Fibroblast of skin of left quadriceps (primary cell): ENCODE measurements around the gene VCAN.
A peak's percentile ranks its signal among the peaks of the same experiment; 100 is the strongest.

Experiments used
- DNase-seq, 2 experiments: peaks; one replicate each; pipeline ENCODE4 v3.0.0-alpha.2; 2013; ENCODE audit warnings: low read depth in 2 of 2

Gene VCAN

GRCh38 chr5:83467371-83468035 lies 4.0 kb upstream of the VCAN start:
- peak; percentile 27 to 34 for DNase-seq

GRCh38 chr5:83469075-83469474 lies 2.5 kb upstream of the VCAN start:
- no peak for DNase-seq

GRCh38 chr5:83470526-83471404 lies 779 bp upstream of the VCAN start:
- DNase-seq: no peak

- DNase-seq: no peak
These were observed 616 bp downstream of the VCAN start for GRCh38 chr5:83472213-83472507.

GRCh38 chr5:83472508-83473345 lies 1.2 kb downstream of the VCAN start:
- DNase-seq: no peak

- DNase-seq: peak; percentile 98
These were observed 2.0 kb downstream of the VCAN start for GRCh38 chr5:83473346-83474160.

- peak; percentile 78 for DNase-seq
These were observed 2.7 kb downstream of the VCAN start for GRCh38 chr5:83474161-83474796.

- DNase-seq: no peak
These were observed 3.4 kb downstream of the VCAN start for GRCh38 chr5:83474991-83475390.

GRCh38 chr5:83475391-83475863 lies 3.9 kb downstream of the VCAN start:
- peak; percentile 85 for DNase-seq

GRCh38 chr5:83475935-83476814 lies 4.6 kb downstream of the VCAN start:
- DNase-seq: no peak

GRCh38 chr5:83482961-83483360 lies 11.4 kb downstream of the VCAN start:
- no peak for DNase-seq

GRCh38 chr5:83484294-83484693 lies 12.8 kb downstream of the VCAN start:
- DNase-seq: no peak

- DNase-seq: no peak
These were observed 14.3 kb downstream of the VCAN start for GRCh38 chr5:83485842-83486241.

GRCh38 chr5:83487155-83487554 lies 15.6 kb downstream of the VCAN start:
- DNase-seq: peak in 1 of 2 experiments; percentile 66

- DNase-seq: no peak
These were observed 16.7 kb downstream of the VCAN start for GRCh38 chr5:83488271-83488670.

- no peak for DNase-seq
These were observed 17.3 kb downstream of the VCAN start for GRCh38 chr5:83488821-83489220.

GRCh38 chr5:83490203-83490602 lies 18.7 kb downstream of the VCAN start:
- DNase-seq: no peak

- no peak for DNase-seq
These were observed 20.8 kb downstream of the VCAN start for GRCh38 chr5:83492331-83492730.

GRCh38 chr5:83493644-83494043 lies 22.1 kb downstream of the VCAN start:
- no peak for DNase-seq

- no peak for DNase-seq
These were observed 22.6 kb downstream of the VCAN start for GRCh38 chr5:83494087-83494620.
